ENCODE results near the gene TEX48.

Gene TEX48

GRCh38 chr9:114724744-114725143 lies 42.8 kb upstream of the TEX48 start:
- no peak overlapping the region for H2BK120ac ChIP-seq (ENCODE audit: low read depth, low read length)
- H3K27ac ChIP-seq (ENCODE audit: low read length, poor library complexity, severe bottlenecking) = no peak overlapping the region
- H3K36me3 ChIP-seq (ENCODE audit: control insufficient read depth in 1 of 2, insufficient read depth in 2 of 2, low read depth in 1 of 2, low read length in 2 of 2) = no peaks in the 10 kb centered on the region
- no peak for DNase-seq
- no peaks in the 10 kb centered on the region for H3K79me1 ChIP-seq (replicated peaks; ENCODE audit: low read length, poor library complexity, severe bottlenecking)
- H2AK5ac ChIP-seq (ENCODE audit: low read length, severe bottlenecking) = no peak overlapping the region
- no peak overlapping the region for H3K18ac ChIP-seq (ENCODE audit: low read depth in 1 of 2, low read length in 2 of 2)
- H3K4ac ChIP-seq (ENCODE audit: low read depth in 1 of 2, low read length in 2 of 2) = no peak overlapping the region
- no peak overlapping the region for H3K14ac ChIP-seq (ENCODE audit: low read length in 2 of 2)
- H3K9ac ChIP-seq (ENCODE audit: low read length) = no peak overlapping the region
- no peak overlapping the region for H3K4me3 ChIP-seq (ENCODE audit: insufficient read depth in 1 of 2, low read depth in 1 of 2, low read length in 2 of 2)
- H2AFZ ChIP-seq (ENCODE audit: low read depth, low read length) = no peak overlapping the region
- H3K4me2 ChIP-seq (ENCODE audit: low read length, poor library complexity, severe bottlenecking) = no peak overlapping the region
- H2BK5ac ChIP-seq (ENCODE audit: low read depth, low read length, poor library complexity, severe bottlenecking) = peak overlapping the region; percentile 21
- H4K8ac ChIP-seq (ENCODE audit: low read length) = no peak overlapping the region
- no peaks in the 10 kb centered on the region for H3K9me3 ChIP-seq (ENCODE audit: control insufficient read depth, low read length)
- WGBS = 100% methylated on average over 3 of the region's 3 CpGs
- H3K27me3 ChIP-seq (ENCODE audit: control insufficient read depth in 1 of 2, insufficient read depth in 1 of 2, low read length in 2 of 2) = peaks cover 0 to 9% of the 10 kb centered on the region in 2 experiments
- no peak overlapping the region for H2BK15ac ChIP-seq (ENCODE audit: low read depth, poor library complexity, severe bottlenecking)
- no peak overlapping the region for H4K91ac ChIP-seq (ENCODE audit: low read length)
- H3K4me1 ChIP-seq (ENCODE audit: control insufficient read depth, insufficient read depth, low read depth, low read length) = peaks cover 15% of the 10 kb centered on the region
- H2BK12ac ChIP-seq (ENCODE audit: low read length in 2 of 2) = peak overlapping the region in 1 of 2 experiments; percentile 13
- H3K23ac ChIP-seq (ENCODE audit: low read length in 2 of 2) = no peak overlapping the region

GRCh38 chr9:114723931-114724330 lies 41.9 kb upstream of the TEX48 start:
- no peak overlapping the region for H4K8ac ChIP-seq (ENCODE audit: low read length)

GRCh38 chr9:114722937-114723620 lies 41.1 kb upstream of the TEX48 start:
- Histone ChIP-seq H2AFZ (ENCODE audit: low read depth, low read length) (no peak overlapping the region), H3K4me2 (ENCODE audit: low read length, poor library complexity, severe bottlenecking) (no peak overlapping the region), H3K27me3 (ENCODE audit: control insufficient read depth in 1 of 2, insufficient read depth in 1 of 2, low read length in 2 of 2) (peaks cover 0 to 14% of the 10 kb centered on the region in 2 experiments), H3K79me1 (replicated peaks; ENCODE audit: low read length, poor library complexity, severe bottlenecking) (no peaks in the 10 kb centered on the region), H2BK5ac (ENCODE audit: low read depth, low read length, poor library complexity, severe bottlenecking) (no peak overlapping the region), H2BK15ac (ENCODE audit: low read depth, poor library complexity, severe bottlenecking) (no peak overlapping the region), H3K4me3 (ENCODE audit: insufficient read depth in 1 of 2, low read depth in 1 of 2, low read length in 2 of 2) (no peak overlapping the region), H3K9me3 (ENCODE audit: control insufficient read depth, low read length) (no peaks in the 10 kb centered on the region), H3K27ac (ENCODE audit: low read length, poor library complexity, severe bottlenecking) (no peak overlapping the region), H2BK12ac (ENCODE audit: low read length in 2 of 2) (no peak overlapping the region), H2BK120ac (ENCODE audit: low read depth, low read length) (no peak overlapping the region), H4K91ac (ENCODE audit: low read length) (no peak overlapping the region), H3K4ac (ENCODE audit: low read depth in 1 of 2, low read length in 2 of 2) (no peak overlapping the region), H3K18ac (ENCODE audit: low read depth in 1 of 2, low read length in 2 of 2) (no peak overlapping the region), H3K14ac (ENCODE audit: low read length in 2 of 2) (no peak overlapping the region), H3K23ac (ENCODE audit: low read length in 2 of 2) (no peak overlapping the region), H4K8ac (ENCODE audit: low read length) (no peak overlapping the region), H3K36me3 (ENCODE audit: control insufficient read depth in 1 of 2, insufficient read depth in 2 of 2, low read depth in 1 of 2, low read length in 2 of 2) (no peaks in the 10 kb centered on the region), H2AK5ac (ENCODE audit: low read length, severe bottlenecking) (no peak overlapping the region), H3K4me1 (ENCODE audit: control insufficient read depth, insufficient read depth, low read depth, low read length) (peaks cover 22% of the 10 kb centered on the region), H3K9ac (ENCODE audit: low read length) (no peak overlapping the region)
- no peak for DNase-seq
- WGBS = 78% methylated on average over 7 of the region's 7 CpGs

More at GRCh38 chr9:114723931-114724330, 41.9 kb upstream of the TEX48 start:
- no peak overlapping the region for H2BK15ac ChIP-seq (ENCODE audit: low read depth, poor library complexity, severe bottlenecking)
- no peaks in the 10 kb centered on the region for H3K36me3 ChIP-seq (ENCODE audit: control insufficient read depth in 1 of 2, insufficient read depth in 2 of 2, low read depth in 1 of 2, low read length in 2 of 2)
- H2AFZ ChIP-seq (ENCODE audit: low read depth, low read length) = no peak overlapping the region
- peaks cover 0 to 11% of the 10 kb centered on the region in 2 experiments for H3K27me3 ChIP-seq (ENCODE audit: control insufficient read depth in 1 of 2, insufficient read depth in 1 of 2, low read length in 2 of 2)
- H2AK5ac ChIP-seq (ENCODE audit: low read length, severe bottlenecking) = no peak overlapping the region
- H3K79me1 ChIP-seq (replicated peaks; ENCODE audit: low read length, poor library complexity, severe bottlenecking) = no peaks in the 10 kb centered on the region
- H3K4me2 ChIP-seq (ENCODE audit: low read length, poor library complexity, severe bottlenecking) = no peak overlapping the region
- H3K4me1 ChIP-seq (ENCODE audit: control insufficient read depth, insufficient read depth, low read depth, low read length) = peaks cover 19% of the 10 kb centered on the region
- no peak overlapping the region for H2BK5ac ChIP-seq (ENCODE audit: low read depth, low read length, poor library complexity, severe bottlenecking)
- H3K27ac ChIP-seq (ENCODE audit: low read length, poor library complexity, severe bottlenecking) = no peak overlapping the region
- no peak overlapping the region for H3K23ac ChIP-seq (ENCODE audit: low read length in 2 of 2)
- no peak overlapping the region for H3K4me3 ChIP-seq (ENCODE audit: insufficient read depth in 1 of 2, low read depth in 1 of 2, low read length in 2 of 2)
- H3K9me3 ChIP-seq (ENCODE audit: control insufficient read depth, low read length) = no peaks in the 10 kb centered on the region
- no peak overlapping the region for H3K14ac ChIP-seq (ENCODE audit: low read length in 2 of 2)
- DNase-seq = peak; percentile 44
- H2BK120ac ChIP-seq (ENCODE audit: low read depth, low read length) = no peak overlapping the region
- no CpG with 5 or more reads among the region's 1 CpG for WGBS
- no peak overlapping the region for H3K9ac ChIP-seq (ENCODE audit: low read length)
- no peak overlapping the region for H4K91ac ChIP-seq (ENCODE audit: low read length)
- H3K18ac ChIP-seq (ENCODE audit: low read depth in 1 of 2, low read length in 2 of 2) = no peak overlapping the region
- no peak overlapping the region for H3K4ac ChIP-seq (ENCODE audit: low read depth in 1 of 2, low read length in 2 of 2)
- no peak overlapping the region for H2BK12ac ChIP-seq (ENCODE audit: low read length in 2 of 2)

- Histone ChIP-seq H3K4me1 (ENCODE audit: control insufficient read depth, insufficient read depth, low read depth, low read length) (peaks cover 22% of the 10 kb centered on the region), H3K4me3 (ENCODE audit: insufficient read depth in 1 of 2, low read depth in 1 of 2, low read length in 2 of 2) (peak overlapping the region in 1 of 2 experiments; percentile 7), H4K91ac (ENCODE audit: low read length) (no peak overlapping the region), H3K4me2 (ENCODE audit: low read length, poor library complexity, severe bottlenecking) (no peak overlapping the region), H3K18ac (ENCODE audit: low read depth in 1 of 2, low read length in 2 of 2) (no peak overlapping the region), H2BK120ac (ENCODE audit: low read depth, low read length) (no peak overlapping the region), H4K8ac (ENCODE audit: low read length) (no peak overlapping the region), H3K36me3 (ENCODE audit: control insufficient read depth in 1 of 2, insufficient read depth in 2 of 2, low read depth in 1 of 2, low read length in 2 of 2) (no peaks in the 10 kb centered on the region), H3K79me1 (replicated peaks; ENCODE audit: low read length, poor library complexity, severe bottlenecking) (no peaks in the 10 kb centered on the region), H3K4ac (ENCODE audit: low read depth in 1 of 2, low read length in 2 of 2) (no peak overlapping the region), H2BK12ac (ENCODE audit: low read length in 2 of 2) (no peak overlapping the region), H3K9me3 (ENCODE audit: control insufficient read depth, low read length) (peaks cover 5% of the 10 kb centered on the region), H2BK15ac (ENCODE audit: low read depth, poor library complexity, severe bottlenecking) (no peak overlapping the region), H2AFZ (ENCODE audit: low read depth, low read length) (no peak overlapping the region), H3K27me3 (ENCODE audit: control insufficient read depth in 1 of 2, insufficient read depth in 1 of 2, low read length in 2 of 2) (peaks cover 0 to 17% of the 10 kb centered on the region in 2 experiments), H2BK5ac (ENCODE audit: low read depth, low read length, poor library complexity, severe bottlenecking) (no peak overlapping the region), H3K9ac (ENCODE audit: low read length) (no peak overlapping the region), H3K23ac (ENCODE audit: low read length in 2 of 2) (no peak overlapping the region), H3K27ac (ENCODE audit: low read length, poor library complexity, severe bottlenecking) (no peak overlapping the region), H2AK5ac (ENCODE audit: low read length, severe bottlenecking) (no peak overlapping the region), H3K14ac (ENCODE audit: low read length in 2 of 2) (no peak overlapping the region)
- DNase-seq = no peak
- 82% methylated on average over 5 of the region's 7 CpGs for WGBS
These were observed 40.2 kb upstream of the TEX48 start for GRCh38 chr9:114722081-114722621.

Measured in mesenchymal stem cell (in vitro differentiated cells and primary cell).